ENCODE measurements around the gene ST3GAL3. TPM values are rescaled to one million over a fixed set of nuclear protein-coding genes. Genes with fewer than 3 reads are reported as not detected.

ST3GAL3 gene
- polyA plus RNA-seq, 1 of the 3 experiments (the other 2 are of a cell fraction): 20.6 TPM

DNA sequence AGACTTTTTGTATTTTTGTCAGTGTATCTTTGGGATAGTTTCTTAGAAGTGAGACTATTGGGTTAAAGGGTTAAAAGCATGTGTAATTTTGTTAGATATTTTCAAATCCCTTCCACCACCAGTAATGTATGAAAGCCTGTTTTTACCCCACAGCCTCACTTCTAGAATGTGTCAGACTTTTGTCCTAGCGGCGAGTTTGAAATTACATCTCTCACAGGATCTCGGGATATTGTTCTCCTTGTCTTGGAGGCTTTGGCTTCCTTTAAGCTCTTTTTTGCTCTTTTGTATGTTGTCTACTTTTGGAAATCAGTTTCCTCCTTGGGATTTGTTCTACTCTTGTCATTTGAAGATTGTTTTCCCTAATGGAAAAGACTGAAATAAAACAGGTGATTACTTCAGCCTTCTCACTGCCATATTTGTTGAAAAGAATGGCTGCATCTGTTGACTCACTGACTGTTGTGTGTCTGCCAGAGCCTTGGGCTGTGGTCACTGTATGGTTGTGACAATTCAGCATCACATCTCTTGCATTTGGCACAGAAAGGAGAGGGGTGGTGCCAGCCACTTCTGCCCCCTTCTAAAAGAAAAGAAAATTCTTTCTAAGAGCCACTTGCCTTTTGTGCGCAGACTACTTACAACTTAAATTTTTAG, 22.6 kb downstream of the ST3GAL3 start (continued):
- TF ChIP-seq RXRA (IDR thresholded peaks at IDR 0.05; ENCODE audit: borderline replicate concordance, low read depth): no peak

DNA sequence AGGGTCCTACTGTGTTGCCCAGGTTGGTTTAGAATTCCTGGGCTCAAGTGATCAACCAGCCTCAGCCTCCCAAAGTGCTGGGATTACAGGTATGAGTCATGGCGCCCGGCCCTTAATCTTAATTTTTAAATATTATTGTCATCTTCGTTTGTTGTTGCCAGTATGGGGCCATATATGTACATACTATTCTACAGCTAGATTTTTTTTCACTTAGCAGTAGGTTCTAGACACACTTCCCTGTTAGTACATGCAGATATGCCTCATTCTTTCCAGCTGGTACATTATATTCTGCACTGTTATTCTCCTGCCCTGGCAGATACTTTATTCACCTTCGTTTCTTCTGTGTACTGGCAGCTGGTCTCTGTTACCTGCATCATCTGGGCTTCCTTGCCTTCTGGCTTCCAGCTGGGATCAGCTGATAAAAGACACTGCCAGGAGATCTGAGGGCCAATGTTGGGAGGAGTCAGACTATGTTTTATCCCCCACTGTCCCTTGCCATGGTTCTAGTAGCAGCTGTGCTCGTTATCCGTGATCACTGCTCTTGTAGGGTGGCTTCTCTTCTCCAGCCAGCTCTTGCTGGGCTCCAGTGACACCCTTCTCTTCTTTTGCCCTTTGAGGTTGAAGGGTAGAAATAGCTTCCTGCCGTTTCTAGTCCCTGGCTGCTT, 24.7 kb downstream of the ST3GAL3 start:
- Histone ChIP-seq H3K27ac (ENCODE audit: low read depth in 2 of 2, low read length in 1 of 2) (no peak overlapping the region), H3K9ac (no peak overlapping the region), H3F3A (replicated peaks; ENCODE audit: insufficient read depth) (no peaks in the 10 kb centered on the region), H3K4me2 (no peak overlapping the region), H3K27me3 (ENCODE audit: insufficient read depth) (no peaks in the 10 kb centered on the region), H3K9me2 (no peaks in the 10 kb centered on the region), H3K4me1 (ENCODE audit: control insufficient read depth in 1 of 2, insufficient read depth in 2 of 2, low read depth in 1 of 2, low read length in 1 of 2) (peaks cover 0 to 5% of the 10 kb centered on the region in 2 experiments; a peak in 1 of 4 replicates), H3K4me3 (ENCODE audit: low read depth in 2 of 2, low read length in 1 of 2) (no peak overlapping the region), H3K9me3 (no peaks in the 10 kb centered on the region), H3K36me3 (replicated peaks in 1 of 2; ENCODE audit: control insufficient read depth in 1 of 2, insufficient read depth in 2 of 2, low read length in 1 of 2) (peaks cover 0 to 2% of the 10 kb centered on the region in 2 experiments), H2AFZ (ENCODE audit: low read depth) (no peak overlapping the region), H3K79me2 (ENCODE audit: insufficient read depth) (peaks cover 75% of the 10 kb centered on the region), H4K20me1 (ENCODE audit: insufficient read depth) (no peaks in the 10 kb centered on the region)
- ChIA-PET CTCF (interaction anchor here (1.2 to 1.3 kb wide), 3 partner anchors 28 to 214 kb away, joined by 3 to 6 read pairs (median 4); no protein-coding TSS in a partner anchor), POLR2A (interaction anchor here (0.8 kb wide), 1 partner anchor 25 kb away, joined by 3 read pairs; the partner anchor contains the start of gene ST3GAL3)
- no peak for TF ChIP-seq JUND (IDR thresholded peaks at IDR 0.05)
- TF ChIP-seq NFIC (IDR thresholded peaks at IDR 0.05; ENCODE audit: borderline replicate concordance): no peak
- no peak for TF ChIP-seq FOXJ3 (CRISPR knock-in tag; IDR thresholded peaks at IDR 0.05)
- TF ChIP-seq, protein P1, sequence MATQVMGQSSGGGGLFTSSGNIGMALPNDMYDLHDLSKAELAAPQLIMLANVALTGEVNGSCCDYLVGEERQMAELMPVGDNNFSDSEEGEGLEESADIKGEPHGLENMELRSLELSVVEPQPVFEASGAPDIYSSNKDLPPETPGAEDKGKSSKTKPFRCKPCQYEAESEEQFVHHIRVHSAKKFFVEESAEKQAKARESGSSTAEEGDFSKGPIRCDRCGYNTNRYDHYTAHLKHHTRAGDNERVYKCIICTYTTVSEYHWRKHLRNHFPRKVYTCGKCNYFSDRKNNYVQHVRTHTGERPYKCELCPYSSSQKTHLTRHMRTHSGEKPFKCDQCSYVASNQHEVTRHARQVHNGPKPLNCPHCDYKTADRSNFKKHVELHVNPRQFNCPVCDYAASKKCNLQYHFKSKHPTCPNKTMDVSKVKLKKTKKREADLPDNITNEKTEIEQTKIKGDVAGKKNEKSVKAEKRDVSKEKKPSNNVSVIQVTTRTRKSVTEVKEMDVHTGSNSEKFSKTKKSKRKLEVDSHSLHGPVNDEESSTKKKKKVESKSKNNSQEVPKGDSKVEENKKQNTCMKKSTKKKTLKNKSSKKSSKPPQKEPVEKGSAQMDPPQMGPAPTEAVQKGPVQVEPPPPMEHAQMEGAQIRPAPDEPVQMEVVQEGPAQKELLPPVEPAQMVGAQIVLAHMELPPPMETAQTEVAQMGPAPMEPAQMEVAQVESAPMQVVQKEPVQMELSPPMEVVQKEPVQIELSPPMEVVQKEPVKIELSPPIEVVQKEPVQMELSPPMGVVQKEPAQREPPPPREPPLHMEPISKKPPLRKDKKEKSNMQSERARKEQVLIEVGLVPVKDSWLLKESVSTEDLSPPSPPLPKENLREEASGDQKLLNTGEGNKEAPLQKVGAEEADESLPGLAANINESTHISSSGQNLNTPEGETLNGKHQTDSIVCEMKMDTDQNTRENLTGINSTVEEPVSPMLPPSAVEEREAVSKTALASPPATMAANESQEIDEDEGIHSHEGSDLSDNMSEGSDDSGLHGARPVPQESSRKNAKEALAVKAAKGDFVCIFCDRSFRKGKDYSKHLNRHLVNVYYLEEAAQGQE (IDR thresholded peaks at IDR 0.05; ENCODE audit: low read depth, low read length): no peak
- no peak for TF ChIP-seq GABPA (IDR thresholded peaks at IDR 0.05; ENCODE audit: low read depth)
- TF ChIP-seq, protein P2, sequence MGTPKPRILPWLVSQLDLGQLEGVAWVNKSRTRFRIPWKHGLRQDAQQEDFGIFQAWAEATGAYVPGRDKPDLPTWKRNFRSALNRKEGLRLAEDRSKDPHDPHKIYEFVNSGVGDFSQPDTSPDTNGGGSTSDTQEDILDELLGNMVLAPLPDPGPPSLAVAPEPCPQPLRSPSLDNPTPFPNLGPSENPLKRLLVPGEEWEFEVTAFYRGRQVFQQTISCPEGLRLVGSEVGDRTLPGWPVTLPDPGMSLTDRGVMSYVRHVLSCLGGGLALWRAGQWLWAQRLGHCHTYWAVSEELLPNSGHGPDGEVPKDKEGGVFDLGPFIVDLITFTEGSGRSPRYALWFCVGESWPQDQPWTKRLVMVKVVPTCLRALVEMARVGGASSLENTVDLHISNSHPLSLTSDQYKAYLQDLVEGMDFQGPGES (IDR thresholded peaks at IDR 0.05; ENCODE audit: low read depth, low read length): no peak
- no peak for TF ChIP-seq ELF1 (IDR thresholded peaks at IDR 0.05)
- TF ChIP-seq, protein P3, sequence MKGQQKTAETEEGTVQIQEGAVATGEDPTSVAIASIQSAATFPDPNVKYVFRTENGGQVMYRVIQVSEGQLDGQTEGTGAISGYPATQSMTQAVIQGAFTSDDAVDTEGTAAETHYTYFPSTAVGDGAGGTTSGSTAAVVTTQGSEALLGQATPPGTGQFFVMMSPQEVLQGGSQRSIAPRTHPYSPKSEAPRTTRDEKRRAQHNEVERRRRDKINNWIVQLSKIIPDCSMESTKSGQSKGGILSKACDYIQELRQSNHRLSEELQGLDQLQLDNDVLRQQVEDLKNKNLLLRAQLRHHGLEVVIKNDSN (IDR thresholded peaks at IDR 0.05; ENCODE audit: borderline replicate concordance, low read depth): no peak
- TF ChIP-seq, protein P4, sequence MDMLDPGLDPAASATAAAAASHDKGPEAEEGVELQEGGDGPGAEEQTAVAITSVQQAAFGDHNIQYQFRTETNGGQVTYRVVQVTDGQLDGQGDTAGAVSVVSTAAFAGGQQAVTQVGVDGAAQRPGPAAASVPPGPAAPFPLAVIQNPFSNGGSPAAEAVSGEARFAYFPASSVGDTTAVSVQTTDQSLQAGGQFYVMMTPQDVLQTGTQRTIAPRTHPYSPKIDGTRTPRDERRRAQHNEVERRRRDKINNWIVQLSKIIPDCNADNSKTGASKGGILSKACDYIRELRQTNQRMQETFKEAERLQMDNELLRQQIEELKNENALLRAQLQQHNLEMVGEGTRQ (IDR thresholded peaks at IDR 0.05; ENCODE audit: borderline replicate concordance, low read depth, low read length): no peak
- 94% methylated on average over 7 of the region's 7 CpGs for WGBS (ENCODE audit: low lambda C conversion rate)
- no peak for DNase-seq

Data from SK-N-SH (cell line).